Duodenal mucosa (tissue), 2 donors: ENCODE data around the gene TNRC6C.
"Not testable (repeated sequence)": the region's sequence is repeated elsewhere in the genome, so short reads cannot be mapped to it uniquely, and the experiment has no call there.

Experiments used
- H3K27ac ChIP-seq: one replicate; pipeline ENCODE4 v1.7.0; 2013; ENCODE audit warnings: low read depth, low read length
- H3K27me3 ChIP-seq, 2 donors: one replicate each; pipeline ENCODE4 v1.7.0; 2013; ENCODE audit warnings: low read length in 2 of 2, control low read depth in 1 of 2; ENCODE audit not compliant: insufficient read depth in 2 of 2, control insufficient read depth in 1 of 2
- H3K36me3 ChIP-seq, 2 donors: one replicate each; pipeline ENCODE4 v1.7.0; 2013; ENCODE audit warnings: low read length in 2 of 2, control low read depth in 1 of 2; ENCODE audit not compliant: insufficient read depth in 2 of 2, control insufficient read depth in 1 of 2
- H3K4me1 ChIP-seq, 2 donors: one replicate each; pipeline ENCODE4 v1.7.0; 2013; ENCODE audit warnings: low read length in 2 of 2, control low read depth in 1 of 2; ENCODE audit not compliant: insufficient read depth in 2 of 2, control insufficient read depth in 1 of 2
- H3K4me3 ChIP-seq, 2 donors: one replicate each; pipeline ENCODE4 v1.7.0; 2013; ENCODE audit warnings: low read length in 2 of 2, low read depth in 1 of 2
- H3K9ac ChIP-seq, 2 donors: one replicate each; pipeline ENCODE4 v1.7.0; 2013; ENCODE audit warnings: low read length in 2 of 2, low read depth in 1 of 2
- H3K9me3 ChIP-seq, 2 donors: one replicate each; pipeline ENCODE4 v1.7.0; 2013; ENCODE audit warnings: low read length in 2 of 2, control low read depth in 1 of 2; ENCODE audit not compliant: control insufficient read depth in 1 of 2

Gene TNRC6C

GRCh38 chr17:77930780-77931768 lies 27.4 kb upstream of the TNRC6C start:
- no peak overlapping the region for H3K9ac ChIP-seq
- no peak overlapping the region for H3K4me3 ChIP-seq
- no peak overlapping the region for H3K27ac ChIP-seq
- H3K4me1 ChIP-seq = no peaks in the 10 kb centered on the region
- no peaks in the 10 kb centered on the region for H3K36me3 ChIP-seq
- no peaks in the 10 kb centered on the region for H3K9me3 ChIP-seq
- H3K27me3 ChIP-seq = peaks cover 10 to 11% of the 10 kb centered on the region in 2 donors

GRCh38 chr17:77933777-77934398 lies 24.6 kb upstream of the TNRC6C start:
- Histone ChIP-seq H3K27me3 (peaks cover 10 to 11% of the 10 kb centered on the region in 2 donors), H3K9ac (no peak overlapping the region), H3K9me3 (no peaks in the 10 kb centered on the region), H3K4me3 (no peak overlapping the region), H3K36me3 (no peaks in the 10 kb centered on the region), H3K27ac (no peak overlapping the region), H3K4me1 (no peaks in the 10 kb centered on the region)

GRCh38 chr17:77935121-77935571 lies 23.4 kb upstream of the TNRC6C start:
- Histone ChIP-seq H3K27me3 (peaks cover 4 to 5% of the 10 kb centered on the region in 2 donors), H3K9ac (no peak overlapping the region)

GRCh38 chr17:77935744-77936143 lies 22.8 kb upstream of the TNRC6C start:
- not testable (repeated sequence) for H3K9me3 ChIP-seq, H3K27me3 ChIP-seq, H3K4me3 ChIP-seq, H3K9ac ChIP-seq, H3K27ac ChIP-seq, H3K36me3 ChIP-seq, H3K4me1 ChIP-seq

More at GRCh38 chr17:77935121-77935571, 23.4 kb upstream of the TNRC6C start:
- no peak overlapping the region for H3K4me3 ChIP-seq
- no peaks in the 10 kb centered on the region for H3K9me3 ChIP-seq
- no peak overlapping the region for H3K27ac ChIP-seq
- no peaks in the 10 kb centered on the region for H3K36me3 ChIP-seq
- no peaks in the 10 kb centered on the region for H3K4me1 ChIP-seq

- H3K9ac ChIP-seq = no peak overlapping the region
- H3K36me3 ChIP-seq = no peaks in the 10 kb centered on the region
- no peaks in the 10 kb centered on the region for H3K9me3 ChIP-seq
- H3K27ac ChIP-seq = no peak overlapping the region
- H3K4me1 ChIP-seq = no peaks in the 10 kb centered on the region
- H3K27me3 ChIP-seq = peaks cover 3 to 5% of the 10 kb centered on the region in 2 donors
- no peak overlapping the region for H3K4me3 ChIP-seq
Observed at GRCh38 chr17:77936881-77937280, 21.6 kb upstream of the TNRC6C start.

GRCh38 chr17:77941004-77941403 lies 17.5 kb upstream of the TNRC6C start:
- no peaks in the 10 kb centered on the region for H3K36me3 ChIP-seq
- no peaks in the 10 kb centered on the region for H3K4me1 ChIP-seq
- H3K4me3 ChIP-seq = no peak overlapping the region
- no peak overlapping the region for H3K9ac ChIP-seq
- H3K27ac ChIP-seq = no peak overlapping the region
- no peaks in the 10 kb centered on the region for H3K9me3 ChIP-seq
- no peaks in the 10 kb centered on the region for H3K27me3 ChIP-seq

- no peak overlapping the region for H3K27ac ChIP-seq
- H3K4me3 ChIP-seq = no peak overlapping the region
- H3K27me3 ChIP-seq = no peaks in the 10 kb centered on the region
- no peaks in the 10 kb centered on the region for H3K36me3 ChIP-seq
- no peaks in the 10 kb centered on the region for H3K9me3 ChIP-seq
- no peak overlapping the region for H3K9ac ChIP-seq
- H3K4me1 ChIP-seq = no peaks in the 10 kb centered on the region
Observed at GRCh38 chr17:77942112-77942988, 16.2 kb upstream of the TNRC6C start.

- no peak overlapping the region for H3K9ac ChIP-seq
- no peaks in the 10 kb centered on the region for H3K4me1 ChIP-seq
- H3K4me3 ChIP-seq = no peak overlapping the region
- no peak overlapping the region for H3K27ac ChIP-seq
- no peaks in the 10 kb centered on the region for H3K27me3 ChIP-seq
- no peaks in the 10 kb centered on the region for H3K36me3 ChIP-seq
- no peaks in the 10 kb centered on the region for H3K9me3 ChIP-seq
Observed at GRCh38 chr17:77943971-77944370, 14.5 kb upstream of the TNRC6C start.

- Histone ChIP-seq H3K9me3 (no peaks in the 10 kb centered on the region), H3K36me3 (no peaks in the 10 kb centered on the region), H3K9ac (no peak overlapping the region), H3K4me3 (no peak overlapping the region), H3K27me3 (peaks cover 0 to 4% of the 10 kb centered on the region in 2 donors), H3K4me1 (no peaks in the 10 kb centered on the region), H3K27ac (no peak overlapping the region)
Observed at GRCh38 chr17:77944390-77945222, 13.9 kb upstream of the TNRC6C start.
